ENCODE data around the gene MAML1. TPM values are rescaled to one million over a fixed set of nuclear protein-coding genes. Genes with fewer than 3 reads are reported as not detected.

The MAML1 gene
- total and polyA plus RNA-seq, 7 experiments from 2014 or later = 3.5 to 51.2 (median 33.4) TPM

DNA sequence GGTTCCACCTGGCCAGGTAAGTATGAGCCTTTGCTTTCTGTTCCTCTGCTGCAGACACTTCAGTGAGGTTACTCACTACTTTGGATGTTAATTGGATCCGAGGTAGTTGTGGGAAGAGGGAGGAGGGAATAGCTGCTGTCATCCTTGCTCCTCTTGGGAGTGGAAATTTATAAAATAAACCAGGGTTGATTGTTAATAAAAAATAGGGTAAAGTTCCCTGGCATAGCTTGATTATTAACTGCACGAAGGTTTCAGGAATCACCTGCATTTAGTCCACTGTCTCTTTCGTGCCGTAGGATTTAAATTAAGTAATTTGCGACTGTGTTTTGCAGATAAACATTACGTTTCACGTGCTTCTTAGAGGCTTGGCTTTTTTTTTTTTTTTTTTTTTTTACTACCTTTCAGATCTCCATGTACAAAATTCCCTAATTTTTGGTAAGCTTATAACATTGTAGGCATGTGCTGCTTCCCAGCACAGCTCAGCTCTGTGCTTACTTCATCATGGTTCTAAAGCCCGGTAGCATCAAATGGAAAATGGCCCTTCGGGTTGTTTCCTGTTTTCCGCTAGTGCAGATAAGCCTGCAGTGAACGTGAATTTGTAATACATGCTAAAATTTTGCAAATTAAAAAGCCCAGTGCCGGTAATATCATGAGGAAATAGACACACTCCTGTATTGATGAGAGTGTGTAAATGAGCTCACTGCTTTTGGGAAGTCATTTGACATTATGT, 34.3 kb downstream of the MAML1 start:
- H3K9me3 ChIP-seq (ENCODE audit: control insufficient read depth in 2 of 3, low read length in 3 of 3) = no peaks in the 10 kb centered on the region
- no peak for ATAC-seq
- intact Hi-C loops (cut with micrococcal nuclease) = no loop called here
- DNase-seq = no peak
- H3K27ac ChIP-seq (ENCODE audit: low read depth, low read length) = no peak overlapping the region
- Mint-ChIP-seq H3K4me3 (no peak overlapping the region), H3K36me3 (peaks cover 0 to 29% (median 8%) of the 10 kb centered on the region in 5 donors), H3K27ac (no peak overlapping the region), H3K4me1 (peaks cover 26 to 41% (median 31%) of the 10 kb centered on the region in 7 donors), H3K27me3 (no peaks in the 10 kb centered on the region), H3K9me3 (no peaks in the 10 kb centered on the region)
- CTCF ChIA-PET = interaction anchor here (0.8 kb wide), 1 partner anchor 381 kb away, joined by 4 read pairs; no protein-coding TSS in a partner anchor
- POLR2A ChIA-PET = interaction anchor here (0.6 to 1.6 kb wide), 4 partner anchors 17 to 205 kb away, joined by 3 to 4 read pairs (median 4); partner anchors contain the start of gene LTC4S
- peaks cover 12 to 66% (median 13%) of the 10 kb centered on the region in 3 experiments for H3K36me3 ChIP-seq (ENCODE audit: control insufficient read depth in 2 of 3, insufficient read depth in 3 of 3, low read length in 3 of 3)
- no peaks in the 10 kb centered on the region for H3K27me3 ChIP-seq (ENCODE audit: control insufficient read depth in 2 of 2, insufficient read depth in 2 of 2, low read length in 2 of 2)
- H3K4me3 ChIP-seq (ENCODE audit: low read length) = no peak overlapping the region
- H3K4me1 ChIP-seq (ENCODE audit: control insufficient read depth in 2 of 2, insufficient read depth in 2 of 2, low read length in 2 of 2) = peaks cover 7 to 9% of the 10 kb centered on the region in 2 donors

GRCh38 chr5:179767496-179768100, 35.0 kb downstream of the MAML1 start:
- Histone ChIP-seq H3K9me3 (ENCODE audit: control insufficient read depth in 2 of 3, low read length in 3 of 3) (no peaks in the 10 kb centered on the region), H3K4me3 (ENCODE audit: low read length) (no peak overlapping the region), H3K27me3 (ENCODE audit: control insufficient read depth in 2 of 2, insufficient read depth in 2 of 2, low read length in 2 of 2) (no peaks in the 10 kb centered on the region), H3K36me3 (ENCODE audit: control insufficient read depth in 2 of 3, insufficient read depth in 3 of 3, low read length in 3 of 3) (peaks cover 12 to 74% (median 13%) of the 10 kb centered on the region in 3 experiments), H3K4me1 (ENCODE audit: control insufficient read depth in 2 of 2, insufficient read depth in 2 of 2, low read length in 2 of 2) (peaks cover 3 to 7% of the 10 kb centered on the region in 2 donors), H3K27ac (ENCODE audit: low read depth, low read length) (no peak overlapping the region)
- Mint-ChIP-seq H3K36me3 (peaks cover 0 to 34% (median 8%) of the 10 kb centered on the region in 5 donors), H3K9me3 (no peaks in the 10 kb centered on the region), H3K4me1 (peaks cover 19 to 34% (median 24%) of the 10 kb centered on the region in 7 donors), H3K4me3 (no peak overlapping the region), H3K27ac (no peak overlapping the region), H3K27me3 (no peaks in the 10 kb centered on the region)
- CTCF ChIA-PET = no interaction called here
- intact Hi-C loops (cut with micrococcal nuclease) = no loop called here
- DNase-seq = no peak
- POLR2A ChIA-PET = interaction anchor here (0.9 to 1.6 kb wide), 3 partner anchors 16 to 63 kb away, joined by 4 read pairs; partner anchors contain the start of gene LTC4S
- no peak for ATAC-seq

GRCh38 chr5:179768326-179769085, 35.9 kb downstream of the MAML1 start:
- no peak for ATAC-seq
- Histone ChIP-seq H3K27ac (ENCODE audit: low read depth, low read length) (no peak overlapping the region), H3K27me3 (ENCODE audit: control insufficient read depth in 2 of 2, insufficient read depth in 2 of 2, low read length in 2 of 2) (no peaks in the 10 kb centered on the region), H3K9me3 (ENCODE audit: control insufficient read depth in 2 of 3, low read length in 3 of 3) (no peaks in the 10 kb centered on the region), H3K4me3 (ENCODE audit: low read length) (no peak overlapping the region), H3K4me1 (ENCODE audit: control insufficient read depth in 2 of 2, insufficient read depth in 2 of 2, low read length in 2 of 2) (peaks cover 0 to 4% of the 10 kb centered on the region in 2 donors), H3K36me3 (ENCODE audit: control insufficient read depth in 2 of 3, insufficient read depth in 3 of 3, low read length in 3 of 3) (peaks cover 12 to 83% (median 13%) of the 10 kb centered on the region in 3 experiments)
- POLR2A ChIA-PET = interaction anchor here (0.6 to 1.6 kb wide), 2 partner anchors 18 to 64 kb away, joined by 4 to 5 read pairs; no protein-coding TSS in a partner anchor
- Mint-ChIP-seq H3K9me3 (peaks cover 0 to 3% (median 0%) of the 10 kb centered on the region in 11 donors), H3K36me3 (peaks cover 0 to 43% (median 8%) of the 10 kb centered on the region in 5 donors), H3K27me3 (no peaks in the 10 kb centered on the region), H3K4me1 (peaks cover 10 to 25% (median 19%) of the 10 kb centered on the region in 7 donors), H3K4me3 (no peak overlapping the region), H3K27ac (no peak overlapping the region)
- intact Hi-C loops (cut with micrococcal nuclease) = no loop called here
- DNase-seq = no peak
- CTCF ChIA-PET = no interaction called here

DNA sequence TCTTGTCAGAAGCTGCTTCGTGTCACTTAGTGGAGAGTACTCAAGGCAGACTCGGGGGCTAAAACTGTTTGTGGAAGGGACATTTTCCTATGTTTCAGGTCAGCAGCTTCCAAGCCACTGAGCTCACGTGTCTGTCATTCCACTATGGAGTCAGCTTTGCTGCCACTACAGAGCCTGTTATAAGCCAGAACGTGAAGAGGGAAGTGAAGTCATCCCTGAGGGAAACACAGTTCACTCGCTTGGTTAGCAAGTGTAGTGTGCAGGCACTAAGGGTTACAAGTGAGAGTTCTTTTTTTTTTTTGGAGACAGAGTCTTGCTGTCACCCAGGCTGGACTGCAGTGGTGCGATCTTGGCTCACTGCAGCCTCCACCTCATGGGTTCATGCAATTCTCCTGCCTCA, 36.6 kb downstream of the MAML1 start:
- no peak overlapping the region for H3K27ac ChIP-seq (ENCODE audit: low read depth, low read length)
- DNase-seq (no peak), ATAC-seq (no peak)
- Mint-ChIP-seq H3K4me1 (peaks cover 6 to 19% (median 16%) of the 10 kb centered on the region in 7 donors), H3K27ac (no peak overlapping the region), H3K27me3 (no peaks in the 10 kb centered on the region), H3K9me3 (peaks cover 0 to 3% (median 0%) of the 10 kb centered on the region in 11 donors), H3K36me3 (peaks cover 4 to 47% (median 8%) of the 10 kb centered on the region in 5 donors), H3K4me3 (no peak overlapping the region)
- H3K27me3 ChIP-seq (ENCODE audit: control insufficient read depth in 2 of 2, insufficient read depth in 2 of 2, low read length in 2 of 2) = no peaks in the 10 kb centered on the region
- POLR2A ChIA-PET = no interaction called here
- H3K36me3 ChIP-seq (ENCODE audit: control insufficient read depth in 2 of 3, insufficient read depth in 3 of 3, low read length in 3 of 3) = peaks cover 12 to 90% (median 13%) of the 10 kb centered on the region in 3 experiments
- CTCF ChIA-PET = no interaction called here
- H3K4me3 ChIP-seq (ENCODE audit: low read length) = no peak overlapping the region
- H3K9me3 ChIP-seq (ENCODE audit: control insufficient read depth in 2 of 3, low read length in 3 of 3) = no peaks in the 10 kb centered on the region
- intact Hi-C loops (cut with micrococcal nuclease) = no loop called here
- no peaks in the 10 kb centered on the region for H3K4me1 ChIP-seq (ENCODE audit: control insufficient read depth in 2 of 2, insufficient read depth in 2 of 2, low read length in 2 of 2)

DNA sequence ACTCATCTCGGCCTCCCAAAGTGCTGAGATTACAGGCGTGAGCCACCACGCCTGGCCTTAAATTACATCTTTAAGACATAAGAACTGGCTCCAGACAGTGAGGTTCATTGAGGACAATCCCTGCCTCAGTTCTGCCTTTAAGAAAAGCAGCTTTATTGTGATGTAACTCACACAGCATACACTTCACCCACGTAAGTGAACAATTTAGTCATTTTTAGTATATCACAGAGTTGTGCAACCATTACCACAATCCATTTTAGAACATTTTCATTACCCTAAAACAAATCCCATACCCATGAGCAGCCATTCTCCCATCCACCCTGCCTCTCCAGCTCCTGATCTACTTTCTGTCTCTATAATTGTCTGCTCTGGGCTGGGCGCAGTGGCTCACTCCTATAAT, 37.2 kb downstream of the MAML1 start:
- H3K36me3 Mint-ChIP-seq = peaks cover 4 to 47% (median 8%) of the 10 kb centered on the region in 5 donors
- ChIA-PET CTCF (no interaction called here), POLR2A (no interaction called here)
- ATAC-seq = no peak
- H3K4me3 Mint-ChIP-seq = no peak overlapping the region
- Histone ChIP-seq H3K4me3 (ENCODE audit: low read length) (no peak overlapping the region), H3K4me1 (ENCODE audit: control insufficient read depth in 2 of 2, insufficient read depth in 2 of 2, low read length in 2 of 2) (no peaks in the 10 kb centered on the region), H3K36me3 (ENCODE audit: control insufficient read depth in 2 of 3, insufficient read depth in 3 of 3, low read length in 3 of 3) (peaks cover 13 to 96% (median 14%) of the 10 kb centered on the region in 3 experiments), H3K9me3 (ENCODE audit: control insufficient read depth in 2 of 3, low read length in 3 of 3) (no peaks in the 10 kb centered on the region), H3K27me3 (ENCODE audit: control insufficient read depth in 2 of 2, insufficient read depth in 2 of 2, low read length in 2 of 2) (no peaks in the 10 kb centered on the region), H3K27ac (ENCODE audit: low read depth, low read length) (no peak overlapping the region)
- no peaks in the 10 kb centered on the region for H3K27me3 Mint-ChIP-seq
- H3K27ac Mint-ChIP-seq = no peak overlapping the region
- DNase-seq = no peak
- intact Hi-C loops (cut with micrococcal nuclease) = no loop called here
- peaks cover 6 to 18% (median 16%) of the 10 kb centered on the region in 7 donors for H3K4me1 Mint-ChIP-seq
- peaks cover 0 to 3% (median 0%) of the 10 kb centered on the region in 11 donors for H3K9me3 Mint-ChIP-seq

GRCh38 chr5:179771311-179771895, 38.8 kb downstream of the MAML1 start:
- Histone ChIP-seq H3K4me3 (ENCODE audit: low read length) (no peak overlapping the region), H3K36me3 (ENCODE audit: control insufficient read depth in 2 of 3, insufficient read depth in 3 of 3, low read length in 3 of 3) (peaks cover 14 to 96% (median 23%) of the 10 kb centered on the region in 3 experiments), H3K9me3 (ENCODE audit: control insufficient read depth in 2 of 3, low read length in 3 of 3) (no peaks in the 10 kb centered on the region), H3K27me3 (ENCODE audit: control insufficient read depth in 2 of 2, insufficient read depth in 2 of 2, low read length in 2 of 2) (no peaks in the 10 kb centered on the region), H3K27ac (ENCODE audit: low read depth, low read length) (no peak overlapping the region), H3K4me1 (ENCODE audit: control insufficient read depth in 2 of 2, insufficient read depth in 2 of 2, low read length in 2 of 2) (no peaks in the 10 kb centered on the region)
- Mint-ChIP-seq H3K9me3 (peaks cover 0 to 3% (median 0%) of the 10 kb centered on the region in 11 donors), H3K36me3 (peaks cover 5 to 47% (median 9%) of the 10 kb centered on the region in 5 donors), H3K27ac (no peak overlapping the region), H3K4me1 (peaks cover 1 to 15% (median 9%) of the 10 kb centered on the region in 7 donors), H3K27me3 (no peaks in the 10 kb centered on the region), H3K4me3 (no peak overlapping the region)
- DNase-seq (no peak), ATAC-seq (no peak)
- ChIA-PET POLR2A (interaction anchor here (0.6 kb wide), 1 partner anchor 9 kb away, joined by 3 read pairs; no protein-coding TSS in a partner anchor), CTCF (interaction anchor here (0.8 kb wide), 1 partner anchor 30 kb away, joined by 4 read pairs; no protein-coding TSS in a partner anchor)
- intact Hi-C loops (cut with micrococcal nuclease) = no loop called here

Data from naive thymus-derived CD4-positive, alpha-beta T cell (primary cell).